Stimulated activated CD4-positive, alpha-beta T cell treated with anti-CD3 and anti-CD28 coated beads, Interleukin-1b, Interleukin-23, amount 100 ng/mL, for 1 hour (primary cell): ENCODE measurements around the gene FBXO28.

Experiments used
- DNase-seq, 2 donors: peaks; one replicate each; pipeline ENCODE4 v3.0.0-alpha.2; 2020; ENCODE audit warnings: low read depth in 2 of 2

Gene FBXO28

DNA sequence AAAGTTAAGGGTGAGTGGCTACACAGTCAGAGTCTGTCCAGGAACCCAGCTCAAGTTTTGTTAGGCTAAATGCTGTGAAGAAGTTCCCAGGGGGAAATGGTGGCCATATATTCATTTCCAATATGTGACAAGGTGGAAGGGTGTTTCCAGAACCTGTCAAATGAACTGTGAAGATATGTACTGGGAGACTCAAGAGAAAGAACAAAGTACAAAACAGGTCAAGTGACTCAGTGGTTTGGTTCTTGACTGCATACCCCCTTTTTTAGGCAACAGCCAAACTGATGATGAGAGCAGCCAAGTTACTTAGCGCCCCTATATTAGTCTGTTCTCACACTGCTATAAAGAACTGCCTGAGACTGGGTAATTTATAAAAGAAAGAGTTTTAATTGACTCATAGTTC lies 18.6 kb upstream of the FBXO28 start:
- DNase-seq = no peak

DNA sequence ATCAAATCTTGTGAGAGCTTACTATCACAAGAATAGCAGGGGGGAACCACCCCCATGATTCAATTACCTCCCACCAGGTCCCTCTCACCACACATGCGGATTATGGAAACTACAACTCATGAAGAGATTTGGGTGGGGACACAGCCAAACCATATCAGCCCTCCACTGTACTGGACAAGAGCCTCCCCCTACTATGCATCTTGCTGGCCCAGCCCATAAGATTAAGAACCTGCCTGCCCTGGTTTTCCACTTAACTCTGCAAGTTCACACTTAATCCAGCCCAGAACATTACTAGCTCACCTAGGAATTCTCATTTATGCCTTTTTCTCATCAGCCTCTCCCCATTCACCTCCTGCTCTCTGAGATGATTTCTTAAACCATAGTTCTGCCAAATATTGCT lies 18.0 kb upstream of the FBXO28 start:
- DNase-seq = no peak

DNA sequence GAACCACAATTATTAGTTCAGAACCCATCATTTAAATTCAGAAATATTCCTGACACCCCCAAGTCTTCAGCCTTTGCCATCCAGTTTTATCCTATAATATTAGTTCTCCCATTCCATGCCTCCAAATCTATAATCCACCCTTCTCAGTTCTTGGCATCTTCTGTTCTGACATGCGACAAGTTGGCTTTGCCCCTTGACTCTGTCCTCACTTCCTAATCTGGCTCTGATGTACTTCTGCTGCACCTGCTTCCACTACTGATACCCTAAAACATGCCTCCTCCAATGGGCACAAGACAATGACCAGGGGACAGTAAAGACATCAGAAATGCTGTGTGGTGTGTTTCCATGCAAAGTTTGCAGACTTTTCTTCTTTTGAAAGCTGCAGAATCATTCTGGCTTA lies 17.1 kb upstream of the FBXO28 start:
- DNase-seq = no peak

DNA sequence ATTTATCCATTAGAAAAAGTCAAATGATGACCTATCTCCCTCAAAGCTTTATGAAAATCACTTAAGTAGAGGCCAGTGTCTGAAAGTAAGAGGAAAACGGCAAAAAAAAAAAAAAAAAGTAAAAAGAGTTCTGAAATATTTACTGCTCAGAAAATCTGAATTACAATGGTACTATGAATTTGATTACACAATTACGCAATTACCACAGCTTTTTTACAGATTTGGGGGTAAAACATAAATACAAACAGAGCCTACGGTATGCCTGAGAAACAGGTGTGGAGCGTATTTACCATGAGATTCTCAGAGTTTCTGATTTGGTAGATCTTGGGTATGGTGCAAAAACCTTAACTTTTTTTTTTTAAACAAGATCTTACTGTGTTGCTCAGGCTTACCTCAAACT lies 15.9 kb upstream of the FBXO28 start:
- no peak for DNase-seq

DNA sequence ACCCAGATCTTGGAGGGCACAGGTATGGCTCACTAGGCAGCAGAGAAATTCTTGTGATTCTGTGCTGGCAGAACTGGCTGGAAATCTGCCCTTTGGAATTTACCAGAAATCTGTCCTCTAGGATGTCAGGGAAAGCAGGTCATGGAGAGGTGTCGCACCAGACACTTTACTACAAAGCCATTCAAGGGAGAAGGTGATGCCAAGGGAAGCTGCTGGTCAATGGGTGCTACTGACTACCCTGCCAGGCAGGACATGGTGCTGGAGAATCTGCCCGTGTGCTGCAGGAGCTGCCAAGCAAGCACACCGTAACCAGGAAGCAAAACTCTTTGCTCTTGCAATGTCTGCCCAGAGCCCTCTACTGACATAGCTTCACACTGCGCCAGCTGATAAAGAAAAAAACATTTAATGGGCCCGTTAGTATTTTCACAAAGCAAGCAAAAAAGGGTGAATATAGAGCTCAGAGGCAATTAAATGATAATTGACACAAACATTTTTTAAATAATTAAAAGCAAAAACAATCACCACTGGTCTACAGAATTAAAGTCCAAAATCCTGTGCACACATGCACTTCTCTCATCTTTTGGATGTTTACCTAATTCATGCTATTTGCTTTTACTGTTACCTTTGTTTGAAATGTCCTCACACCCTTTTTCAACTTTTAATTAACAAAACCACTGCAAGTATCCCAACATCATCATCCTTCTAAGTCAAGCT lies 7.2 kb upstream of the FBXO28 start:
- no peak for DNase-seq

DNA sequence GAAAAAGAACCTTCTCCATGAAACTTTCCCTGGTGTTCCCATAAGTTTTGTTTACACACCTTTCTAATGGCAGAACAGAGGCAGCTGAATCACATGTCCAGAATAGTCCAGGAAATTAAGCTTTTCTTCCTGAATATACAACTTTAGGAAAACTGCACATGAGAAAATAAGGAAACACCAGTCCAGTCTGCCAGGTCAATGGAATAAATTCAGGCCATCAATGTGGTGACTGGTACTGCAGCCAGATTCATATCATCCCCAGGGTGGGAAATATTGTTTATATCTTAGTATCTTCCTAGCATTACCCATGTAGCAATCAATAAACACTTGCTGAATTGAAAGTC lies 6.7 kb upstream of the FBXO28 start:
- no peak for DNase-seq

DNA sequence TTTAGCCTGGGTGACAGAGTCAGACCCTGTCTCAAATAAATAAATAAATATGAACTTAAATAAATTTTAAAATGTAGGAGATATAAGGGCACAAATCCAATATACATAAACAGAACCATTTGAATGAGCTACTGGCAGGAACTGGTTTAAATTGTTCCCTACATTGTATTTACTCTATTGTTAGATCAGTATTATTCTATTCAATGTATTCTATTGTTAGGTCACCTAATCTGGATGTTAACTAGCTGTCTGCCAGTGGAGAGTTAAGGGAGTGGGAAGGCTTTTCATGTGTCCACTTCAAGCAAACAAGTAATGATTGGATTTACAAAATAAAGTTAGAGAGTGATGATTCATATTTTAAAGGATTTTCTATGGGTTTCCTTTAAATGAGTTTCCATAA lies 4.9 kb upstream of the FBXO28 start:
- no peak for DNase-seq

DNA sequence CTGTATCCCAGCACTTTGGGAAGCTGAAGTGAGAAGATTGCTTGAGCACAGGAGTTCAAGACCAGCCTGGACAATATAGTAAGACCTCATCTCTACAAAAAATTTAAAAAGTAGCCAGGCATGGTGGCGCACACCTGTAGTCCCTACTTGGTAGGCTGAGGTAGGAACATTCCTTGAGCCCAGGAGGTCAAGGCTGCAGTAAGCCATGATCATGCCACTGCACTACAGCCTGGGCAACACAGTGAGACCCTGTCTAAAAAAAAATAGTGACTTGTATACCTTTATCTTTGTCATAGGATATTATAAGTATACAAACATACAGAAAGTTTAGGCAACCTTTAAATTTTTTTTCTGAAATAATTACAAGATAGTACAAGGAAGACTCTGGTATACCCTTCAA lies 3.9 kb upstream of the FBXO28 start:
- no peak for DNase-seq

DNA sequence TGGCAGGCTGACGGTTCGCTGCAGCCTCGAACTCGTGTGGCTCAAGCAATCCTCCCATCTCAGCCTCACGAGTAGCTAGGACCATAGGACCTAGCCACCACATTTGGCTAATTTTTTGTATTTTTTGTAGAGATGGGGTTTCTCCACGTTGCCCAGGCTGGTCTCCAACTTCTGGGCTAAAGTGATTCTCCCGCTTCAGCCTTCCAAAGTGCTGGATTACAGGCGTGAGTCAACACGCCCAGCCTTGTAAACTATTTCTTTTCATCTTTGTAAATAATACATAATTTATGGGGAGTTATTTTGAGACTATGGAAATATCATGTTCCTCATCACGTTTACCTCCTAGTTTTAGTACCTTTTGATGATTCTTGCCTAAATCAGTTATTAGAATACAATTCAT lies 906 bp upstream of the FBXO28 start:
- no peak for DNase-seq

DNA sequence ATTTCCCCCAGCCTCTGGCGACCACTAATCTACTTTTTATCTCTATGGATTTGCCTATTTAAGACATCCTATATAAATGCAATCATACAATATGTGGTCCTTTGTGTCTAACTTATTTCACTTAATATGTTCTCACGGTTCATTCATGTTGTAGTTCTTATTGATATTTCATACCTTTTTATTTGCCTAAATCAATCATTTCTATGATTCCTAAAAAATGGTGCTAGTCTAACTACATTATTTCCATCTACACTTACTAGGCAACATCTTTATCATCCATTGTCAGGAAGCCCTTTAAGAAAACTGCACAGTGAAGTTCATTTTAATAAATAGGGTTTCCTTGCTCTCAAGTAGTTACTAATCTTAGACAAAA lies 380 bp upstream of the FBXO28 start:
- DNase-seq = no peak

DNA sequence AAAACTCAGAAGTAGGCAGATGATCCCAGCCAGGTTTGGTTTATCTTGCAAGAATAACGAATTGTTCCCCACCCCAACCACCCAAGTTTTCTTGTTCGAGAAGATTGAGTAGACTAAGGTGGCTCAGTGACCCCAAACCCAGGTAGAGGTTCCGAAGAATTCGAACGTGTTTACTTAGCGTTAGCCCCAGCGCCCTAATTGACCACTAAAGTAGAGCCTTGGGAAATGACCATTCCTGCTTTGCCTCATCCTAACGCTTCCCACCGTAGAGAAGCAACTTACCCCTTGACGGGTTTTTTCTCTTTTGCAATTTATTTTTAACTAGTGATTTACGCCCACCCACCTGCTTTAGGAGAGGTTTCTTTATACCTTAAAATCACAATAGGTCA lies 870 bp downstream of the FBXO28 start:
- DNase-seq = no peak

DNA sequence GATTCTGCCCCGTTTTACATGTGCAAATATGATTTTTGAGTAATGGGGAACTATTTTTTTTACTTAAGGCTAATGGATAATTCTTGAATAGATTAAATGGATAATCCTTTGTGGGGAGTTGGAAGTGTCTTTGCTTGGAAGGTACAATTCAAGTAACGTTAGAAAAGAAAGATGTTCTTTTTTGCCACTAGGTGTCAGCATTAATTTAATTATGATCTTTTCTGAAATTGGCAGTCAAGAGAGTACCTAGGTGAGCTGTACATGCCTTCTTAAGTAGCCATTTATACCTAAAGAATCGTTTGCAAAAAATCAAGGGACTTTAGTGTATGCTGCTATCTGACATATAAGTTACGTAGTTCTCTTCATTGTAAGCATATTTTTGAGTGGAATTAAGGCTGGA lies 2.2 kb downstream of the FBXO28 start:
- no peak for DNase-seq

DNA sequence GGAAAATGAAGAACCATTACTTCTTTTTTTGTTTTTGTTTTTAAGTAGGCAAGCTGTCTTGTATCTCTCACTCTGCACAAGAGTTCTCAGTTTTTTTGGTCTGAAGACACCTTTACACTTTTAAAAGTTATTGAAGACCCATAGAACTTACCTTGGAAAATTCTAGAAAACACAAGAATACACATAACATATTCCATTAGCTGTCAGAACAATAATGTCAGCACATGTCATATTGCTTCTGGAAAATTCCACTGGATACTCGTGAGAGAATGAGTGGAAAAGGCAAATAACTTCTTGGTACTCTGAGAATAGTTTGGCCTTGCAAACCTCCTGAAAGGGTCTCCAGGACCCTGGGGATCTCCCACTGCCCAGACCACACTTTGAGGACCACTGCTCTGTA lies 4.8 kb downstream of the FBXO28 start:
- DNase-seq = no peak

DNA sequence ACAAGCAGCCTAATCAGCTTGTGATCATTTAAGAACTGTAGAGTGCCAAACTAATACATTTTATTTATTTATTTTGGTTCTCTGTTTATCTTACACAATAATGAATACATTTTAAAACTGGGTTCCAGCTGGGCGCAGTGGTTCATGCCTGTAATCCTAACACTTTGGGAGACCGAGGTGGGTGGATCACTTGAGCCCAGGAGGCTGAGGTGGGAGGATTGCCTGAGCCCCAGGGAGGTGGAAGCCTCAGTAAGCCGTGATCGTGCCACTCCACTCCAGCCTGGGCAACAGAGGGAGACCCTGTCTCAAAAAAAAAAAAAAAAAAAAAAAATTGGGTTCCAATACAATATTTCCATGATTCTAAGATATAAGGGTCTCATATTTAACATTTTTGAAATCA lies 9.2 kb downstream of the FBXO28 start:
- no peak for DNase-seq

DNA sequence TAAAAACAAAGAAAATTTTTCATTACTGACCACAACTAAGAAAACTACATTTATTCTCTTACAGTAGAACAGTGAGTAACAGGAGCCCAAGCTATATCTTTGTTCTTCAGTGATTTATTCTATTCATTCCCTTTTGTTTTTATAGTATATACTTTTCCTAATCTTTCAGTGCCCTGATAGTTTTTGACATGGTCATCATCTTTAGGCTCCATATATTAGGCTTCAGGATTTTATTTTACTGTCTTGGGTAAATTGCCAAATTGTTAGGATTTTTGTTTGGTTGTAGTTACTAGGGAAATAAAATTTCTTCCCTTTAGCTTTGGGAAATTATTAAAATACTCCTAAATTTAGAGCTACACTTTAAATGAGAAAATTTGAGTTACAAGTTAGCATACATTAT lies 10.3 kb downstream of the FBXO28 start:
- no peak for DNase-seq

DNA sequence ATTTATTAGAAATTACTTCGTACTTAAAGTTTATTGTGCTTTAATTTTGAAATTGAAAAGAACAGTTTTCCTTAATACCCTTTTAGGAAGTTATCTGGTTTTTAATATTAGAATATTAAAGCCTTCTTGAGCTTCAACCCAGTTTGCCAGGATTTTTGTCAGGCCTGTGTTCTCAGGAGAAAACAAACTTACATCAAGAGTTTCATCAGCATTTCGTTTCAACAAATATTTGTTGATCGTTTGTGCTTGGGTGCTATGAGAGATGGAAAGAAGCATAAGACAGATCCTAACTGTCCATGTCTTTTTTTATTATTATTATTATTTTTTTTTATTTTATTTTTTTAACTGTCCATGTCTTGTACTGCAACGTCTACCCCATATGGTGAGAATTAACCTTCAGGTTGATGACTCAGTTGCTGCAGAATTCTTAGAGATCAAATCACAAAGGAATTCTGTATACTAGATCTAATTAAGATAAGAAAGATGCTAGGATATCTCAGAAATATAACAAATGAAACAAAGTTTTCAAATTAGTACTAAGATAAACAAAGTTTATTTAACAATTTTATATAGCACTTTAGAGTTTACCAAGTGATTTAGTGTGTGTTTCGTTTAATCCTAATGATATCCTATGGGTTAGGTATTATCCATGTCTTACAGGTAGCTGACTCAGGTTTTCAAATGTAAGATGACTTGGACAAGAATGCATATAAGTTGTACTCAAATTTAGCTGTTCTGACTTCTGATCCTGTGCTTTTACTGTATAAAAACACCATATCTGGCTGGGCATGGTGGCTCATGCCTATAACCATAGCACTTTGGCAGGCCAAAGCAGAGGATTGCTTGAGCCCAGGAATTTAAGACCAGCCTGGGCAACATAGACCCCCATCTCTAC lies 14.3 kb downstream of the FBXO28 start:
- no peak for DNase-seq

DNA sequence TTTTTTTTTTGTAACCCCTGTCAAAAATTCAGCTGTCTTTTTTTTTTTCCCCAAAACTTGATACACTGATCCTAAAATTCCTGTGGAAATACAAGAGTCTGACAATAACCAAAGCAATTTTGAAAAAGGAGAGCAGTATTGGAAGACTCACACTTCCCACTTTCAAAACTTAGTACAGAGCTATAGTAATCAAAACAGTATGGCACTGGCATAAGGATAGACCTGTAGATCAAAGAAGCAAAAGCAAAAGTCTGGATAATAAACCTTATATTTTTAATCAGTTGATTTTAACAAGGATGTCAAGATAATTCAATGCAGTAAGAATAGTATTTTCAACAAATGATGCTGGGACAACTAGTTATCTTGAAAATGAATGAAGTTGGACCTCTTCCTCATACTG lies 17.3 kb downstream of the FBXO28 start:
- no peak for DNase-seq

DNA sequence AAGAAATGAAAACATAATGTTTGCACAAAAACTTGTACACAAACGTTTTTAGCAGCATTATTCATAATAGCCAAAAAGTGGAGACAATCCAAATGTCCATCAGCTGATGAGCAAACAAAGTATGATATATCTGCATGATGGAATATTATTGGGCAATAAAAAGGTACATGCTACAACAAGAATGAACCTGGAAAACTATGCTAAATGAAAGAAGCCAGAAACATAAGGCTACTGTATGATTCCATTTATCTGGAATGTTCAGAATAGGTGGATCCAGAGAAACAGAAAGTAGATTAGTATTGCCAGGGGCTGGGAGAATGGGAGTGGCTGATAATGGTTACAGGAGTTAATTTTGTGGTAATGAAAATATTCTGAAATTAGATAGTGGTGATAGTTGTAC lies 19.0 kb downstream of the FBXO28 start:
- DNase-seq = no peak

DNA sequence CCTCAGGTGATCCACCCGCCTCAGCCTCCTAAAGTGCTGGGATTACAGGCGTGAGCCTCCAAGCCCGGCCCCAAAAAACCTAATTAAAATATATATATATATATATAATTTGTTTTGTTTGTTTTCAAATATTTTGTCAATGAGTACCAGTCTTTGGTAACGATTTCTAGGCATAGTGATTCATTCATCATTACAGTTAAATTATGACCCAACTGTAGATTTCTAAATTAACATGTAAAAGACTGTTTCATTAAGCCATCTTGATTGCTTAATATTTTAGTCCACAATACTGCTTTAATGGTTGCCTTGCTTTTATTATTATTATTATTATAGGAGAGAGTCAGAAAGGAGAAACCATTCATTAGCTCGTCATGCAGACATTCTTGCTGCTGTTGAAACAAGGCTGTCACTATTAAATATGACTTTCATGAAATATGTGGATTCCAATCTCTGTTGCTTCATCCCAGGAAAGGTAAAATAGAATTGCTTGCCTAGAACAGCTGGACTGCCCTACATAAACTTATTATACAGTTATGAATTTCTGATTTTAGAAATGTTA lies 19.9 kb downstream of the FBXO28 start:
- no peak for DNase-seq

DNA sequence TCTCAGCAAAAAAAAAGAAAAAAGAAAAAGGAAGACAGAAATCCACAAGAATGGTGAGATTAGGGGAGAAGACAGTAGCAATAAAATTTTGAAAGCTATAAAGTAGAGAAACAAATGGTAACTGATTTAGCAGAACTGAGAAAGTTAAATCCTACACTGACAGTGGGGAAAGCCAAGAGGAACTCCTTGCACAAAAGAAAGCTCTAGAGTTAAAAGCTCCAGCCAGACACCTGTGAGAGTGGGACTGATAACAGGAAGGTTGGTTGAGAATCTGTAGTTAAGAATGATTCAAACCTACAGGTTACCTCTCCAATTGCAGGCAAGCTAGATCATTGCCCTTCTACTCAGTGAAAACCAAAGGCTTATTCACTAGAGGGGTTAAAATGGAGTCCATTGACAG lies 23.6 kb downstream of the FBXO28 start:
- no peak for DNase-seq

DNA sequence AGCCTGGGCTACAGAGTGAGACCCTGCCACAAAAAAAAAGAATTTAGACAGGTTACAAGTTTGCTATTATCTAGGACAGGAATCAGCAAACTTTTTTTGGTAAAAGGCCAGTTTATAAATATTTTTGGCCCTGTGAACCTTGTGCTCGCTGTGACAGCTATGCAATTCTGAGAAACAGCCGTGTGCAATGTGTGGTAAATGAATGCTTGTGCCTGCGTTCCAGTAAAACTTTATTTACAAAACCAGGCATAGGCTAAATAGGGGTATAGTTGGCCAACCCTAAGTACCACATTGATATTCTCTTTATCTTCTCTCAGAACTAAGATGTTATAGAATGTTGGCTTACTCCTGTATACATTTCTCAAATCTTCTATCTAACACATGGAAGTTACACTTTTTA lies 24.3 kb downstream of the FBXO28 start:
- DNase-seq = no peak

DNA sequence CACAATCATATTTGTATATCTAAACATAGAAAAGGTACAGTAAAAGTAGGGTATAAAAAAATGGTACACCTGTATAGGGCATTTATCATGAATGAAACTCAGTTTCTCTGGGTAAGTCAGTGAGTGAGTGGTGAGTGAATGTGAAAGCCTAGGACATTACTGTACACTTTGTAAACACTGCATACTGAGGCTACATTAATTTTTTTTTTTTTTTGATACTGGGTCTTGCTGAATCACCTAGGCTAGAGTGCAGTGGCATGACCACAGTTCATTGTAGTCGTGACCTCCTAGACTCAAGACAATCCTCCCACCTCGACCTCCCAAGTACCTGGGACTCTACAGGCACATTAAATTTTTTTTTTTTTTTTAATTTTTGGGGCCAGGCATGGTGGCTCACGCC lies 27.8 kb downstream of the FBXO28 start:
- no peak for DNase-seq

DNA sequence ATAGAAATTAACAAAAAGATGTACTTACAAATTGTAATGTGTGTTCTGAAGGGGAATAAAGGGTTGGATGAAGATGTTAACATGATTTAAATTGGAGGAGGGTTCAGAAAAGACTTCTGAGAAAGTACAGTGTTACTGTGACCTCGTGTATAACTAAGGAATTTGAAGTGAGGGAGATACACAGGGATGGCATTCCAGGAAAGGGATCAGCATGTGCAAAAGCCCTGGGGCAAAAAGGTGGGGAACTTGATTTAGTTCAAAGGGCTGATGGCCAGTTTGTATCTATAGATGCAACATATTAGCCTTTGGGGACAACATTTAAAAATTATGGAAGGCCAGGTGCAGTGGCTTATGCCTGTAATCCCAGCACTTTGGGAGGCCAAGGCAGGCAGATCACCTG lies 35.8 kb downstream of the FBXO28 start:
- no peak for DNase-seq
